Measurements from ENCODE around the gene CCDC91. TPM values are rescaled to one million over a fixed set of nuclear protein-coding genes. Genes with fewer than 3 reads are reported as not detected.

Gene CCDC91
- total and polyA plus RNA-seq, 9 of the 15 experiments (the other 6 are each of a cell fraction or from before 2014, with no cell fraction given): 10.1 to 31.1 (median 26.3) TPM

DNA sequence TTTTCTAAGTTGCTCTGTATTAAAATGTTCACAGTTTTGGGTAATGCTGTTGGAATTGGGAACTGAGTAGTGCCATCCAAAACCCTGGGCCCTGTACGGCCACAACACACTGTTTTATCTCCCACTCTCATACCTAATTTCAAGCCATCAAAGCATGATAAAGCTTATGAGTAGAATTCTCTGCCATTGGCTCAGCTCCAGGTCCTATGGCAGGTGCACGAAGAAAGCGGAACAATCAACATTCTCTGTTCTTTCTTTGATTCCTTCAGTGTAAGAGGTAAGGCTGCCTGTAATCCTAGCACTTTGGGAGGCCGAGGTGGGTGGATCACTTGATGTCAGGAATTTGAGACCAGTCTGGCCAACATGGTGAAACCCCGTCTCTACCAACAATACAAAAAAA lies 394.9 kb downstream of the CCDC91 start (continued):
- TF ChIP-seq EP300 (IDR thresholded peaks at IDR 0.05; ENCODE audit: low read length) (no peak), ZNF583 (CRISPR knock-in tag; IDR thresholded peaks at IDR 0.05) (no peak)

DNA sequence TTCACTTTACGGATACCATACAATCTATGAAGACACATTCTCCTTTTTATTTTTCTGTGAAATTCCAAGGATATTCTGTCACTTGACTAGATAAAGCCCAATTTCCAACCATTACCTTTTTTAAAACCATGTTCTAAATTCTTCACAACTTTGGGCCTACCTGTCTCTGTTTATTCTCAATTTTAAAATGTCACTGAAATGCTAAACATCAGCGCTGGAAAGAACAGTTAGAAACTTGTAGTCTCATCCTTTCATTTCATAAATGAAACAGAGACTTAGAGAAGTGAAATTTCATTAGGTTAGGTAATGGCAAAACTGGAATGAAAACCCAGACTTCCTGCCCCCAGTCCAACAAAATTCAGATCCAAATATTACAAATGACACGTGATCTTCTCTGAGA lies 396.2 kb downstream of the CCDC91 start:
- H4K20me1 ChIP-seq (replicated peaks; ENCODE audit: control insufficient read depth, insufficient read depth, low read length): no peaks in the 10 kb centered on the region
- H3K9me1 ChIP-seq (ENCODE audit: control insufficient read depth, insufficient read depth, low read length): no peaks in the 10 kb centered on the region
- H3K27me3 ChIP-seq (ENCODE audit: control insufficient read depth in 2 of 2, insufficient read depth in 2 of 2, low read length in 2 of 2): no peaks in the 10 kb centered on the region
- no peak overlapping the region for H3K4me3 ChIP-seq
- H3K79me2 ChIP-seq (ENCODE audit: control insufficient read depth, insufficient read depth, low read length): no peaks in the 10 kb centered on the region
- 17% methylated on average over 3 of the region's 3 CpGs for WGBS (ENCODE audit: insufficient coverage, low coverage, missing lambda C conversion rate)
- ChIA-PET POLR2A (no interaction called here), CTCF (ENCODE audit: low intra/inter-chr PET ratio) (no interaction called here)
- no peak overlapping the region for H3K27ac ChIP-seq (ENCODE audit: extremely low read depth, low read depth, low read length)
- in situ Hi-C loops (cut with MboI): no loop called here
- H3K9ac ChIP-seq (ENCODE audit: insufficient read depth in 1 of 2, low read depth in 2 of 2, low read length in 2 of 2): no peak overlapping the region
- FAIRE-seq (no peak), DNase-seq (ENCODE audit: extremely low read depth in 1 of 4, low spot score in 3 of 4) (no peak), ATAC-seq (no peak)
- no TSS peak for BruUV-seq (replicated peaks)
- no peaks in the 10 kb centered on the region for H3K36me3 ChIP-seq (ENCODE audit: control insufficient read depth, insufficient read depth, low read length)
- no peaks in the 10 kb centered on the region for H3K4me1 ChIP-seq (replicated peaks in 1 of 2; ENCODE audit: control insufficient read depth in 2 of 2, insufficient read depth in 2 of 2, low read length in 2 of 2)
- no peak overlapping the region for H2AFZ ChIP-seq (ENCODE audit: low read depth, low read length)
- no peaks in the 10 kb centered on the region for H3K9me3 ChIP-seq (replicated peaks; ENCODE audit: control insufficient read depth, insufficient read depth, low read depth, low read length)
- intact Hi-C loops (cut with micrococcal nuclease): no loop called here
- H3K4me2 ChIP-seq (ENCODE audit: insufficient read depth, low read length): no peak overlapping the region
- TF ChIP-seq PML (IDR thresholded peaks at IDR 0.05; ENCODE audit: low read length) (no peak), ZC3H8 (IDR thresholded peaks at IDR 0.05) (no peak), FOS (IDR thresholded peaks at IDR 0.05; ENCODE audit: extremely low read depth, insufficient read length) (no peak), KDM1A (IDR thresholded peaks at IDR 0.05) (no peak), DIDO1 (tag; IDR thresholded peaks at IDR 0.05; ENCODE audit: low read depth) (no peak), NFE2 (IDR thresholded peaks at IDR 0.05; ENCODE audit: low read depth) (no peak), NEUROD1 (IDR thresholded peaks at IDR 0.05; ENCODE audit: borderline replicate concordance, low read depth, low read length, partially characterized antibody) (no peak), ARID2 (IDR thresholded peaks at IDR 0.05) (no peak), PTRF (tag; IDR thresholded peaks at IDR 0.05) (no peak), FOXP1 (CRISPR knock-in tag; IDR thresholded peaks at IDR 0.05) (no peak)
- TF ChIP-seq, protein P1, sequence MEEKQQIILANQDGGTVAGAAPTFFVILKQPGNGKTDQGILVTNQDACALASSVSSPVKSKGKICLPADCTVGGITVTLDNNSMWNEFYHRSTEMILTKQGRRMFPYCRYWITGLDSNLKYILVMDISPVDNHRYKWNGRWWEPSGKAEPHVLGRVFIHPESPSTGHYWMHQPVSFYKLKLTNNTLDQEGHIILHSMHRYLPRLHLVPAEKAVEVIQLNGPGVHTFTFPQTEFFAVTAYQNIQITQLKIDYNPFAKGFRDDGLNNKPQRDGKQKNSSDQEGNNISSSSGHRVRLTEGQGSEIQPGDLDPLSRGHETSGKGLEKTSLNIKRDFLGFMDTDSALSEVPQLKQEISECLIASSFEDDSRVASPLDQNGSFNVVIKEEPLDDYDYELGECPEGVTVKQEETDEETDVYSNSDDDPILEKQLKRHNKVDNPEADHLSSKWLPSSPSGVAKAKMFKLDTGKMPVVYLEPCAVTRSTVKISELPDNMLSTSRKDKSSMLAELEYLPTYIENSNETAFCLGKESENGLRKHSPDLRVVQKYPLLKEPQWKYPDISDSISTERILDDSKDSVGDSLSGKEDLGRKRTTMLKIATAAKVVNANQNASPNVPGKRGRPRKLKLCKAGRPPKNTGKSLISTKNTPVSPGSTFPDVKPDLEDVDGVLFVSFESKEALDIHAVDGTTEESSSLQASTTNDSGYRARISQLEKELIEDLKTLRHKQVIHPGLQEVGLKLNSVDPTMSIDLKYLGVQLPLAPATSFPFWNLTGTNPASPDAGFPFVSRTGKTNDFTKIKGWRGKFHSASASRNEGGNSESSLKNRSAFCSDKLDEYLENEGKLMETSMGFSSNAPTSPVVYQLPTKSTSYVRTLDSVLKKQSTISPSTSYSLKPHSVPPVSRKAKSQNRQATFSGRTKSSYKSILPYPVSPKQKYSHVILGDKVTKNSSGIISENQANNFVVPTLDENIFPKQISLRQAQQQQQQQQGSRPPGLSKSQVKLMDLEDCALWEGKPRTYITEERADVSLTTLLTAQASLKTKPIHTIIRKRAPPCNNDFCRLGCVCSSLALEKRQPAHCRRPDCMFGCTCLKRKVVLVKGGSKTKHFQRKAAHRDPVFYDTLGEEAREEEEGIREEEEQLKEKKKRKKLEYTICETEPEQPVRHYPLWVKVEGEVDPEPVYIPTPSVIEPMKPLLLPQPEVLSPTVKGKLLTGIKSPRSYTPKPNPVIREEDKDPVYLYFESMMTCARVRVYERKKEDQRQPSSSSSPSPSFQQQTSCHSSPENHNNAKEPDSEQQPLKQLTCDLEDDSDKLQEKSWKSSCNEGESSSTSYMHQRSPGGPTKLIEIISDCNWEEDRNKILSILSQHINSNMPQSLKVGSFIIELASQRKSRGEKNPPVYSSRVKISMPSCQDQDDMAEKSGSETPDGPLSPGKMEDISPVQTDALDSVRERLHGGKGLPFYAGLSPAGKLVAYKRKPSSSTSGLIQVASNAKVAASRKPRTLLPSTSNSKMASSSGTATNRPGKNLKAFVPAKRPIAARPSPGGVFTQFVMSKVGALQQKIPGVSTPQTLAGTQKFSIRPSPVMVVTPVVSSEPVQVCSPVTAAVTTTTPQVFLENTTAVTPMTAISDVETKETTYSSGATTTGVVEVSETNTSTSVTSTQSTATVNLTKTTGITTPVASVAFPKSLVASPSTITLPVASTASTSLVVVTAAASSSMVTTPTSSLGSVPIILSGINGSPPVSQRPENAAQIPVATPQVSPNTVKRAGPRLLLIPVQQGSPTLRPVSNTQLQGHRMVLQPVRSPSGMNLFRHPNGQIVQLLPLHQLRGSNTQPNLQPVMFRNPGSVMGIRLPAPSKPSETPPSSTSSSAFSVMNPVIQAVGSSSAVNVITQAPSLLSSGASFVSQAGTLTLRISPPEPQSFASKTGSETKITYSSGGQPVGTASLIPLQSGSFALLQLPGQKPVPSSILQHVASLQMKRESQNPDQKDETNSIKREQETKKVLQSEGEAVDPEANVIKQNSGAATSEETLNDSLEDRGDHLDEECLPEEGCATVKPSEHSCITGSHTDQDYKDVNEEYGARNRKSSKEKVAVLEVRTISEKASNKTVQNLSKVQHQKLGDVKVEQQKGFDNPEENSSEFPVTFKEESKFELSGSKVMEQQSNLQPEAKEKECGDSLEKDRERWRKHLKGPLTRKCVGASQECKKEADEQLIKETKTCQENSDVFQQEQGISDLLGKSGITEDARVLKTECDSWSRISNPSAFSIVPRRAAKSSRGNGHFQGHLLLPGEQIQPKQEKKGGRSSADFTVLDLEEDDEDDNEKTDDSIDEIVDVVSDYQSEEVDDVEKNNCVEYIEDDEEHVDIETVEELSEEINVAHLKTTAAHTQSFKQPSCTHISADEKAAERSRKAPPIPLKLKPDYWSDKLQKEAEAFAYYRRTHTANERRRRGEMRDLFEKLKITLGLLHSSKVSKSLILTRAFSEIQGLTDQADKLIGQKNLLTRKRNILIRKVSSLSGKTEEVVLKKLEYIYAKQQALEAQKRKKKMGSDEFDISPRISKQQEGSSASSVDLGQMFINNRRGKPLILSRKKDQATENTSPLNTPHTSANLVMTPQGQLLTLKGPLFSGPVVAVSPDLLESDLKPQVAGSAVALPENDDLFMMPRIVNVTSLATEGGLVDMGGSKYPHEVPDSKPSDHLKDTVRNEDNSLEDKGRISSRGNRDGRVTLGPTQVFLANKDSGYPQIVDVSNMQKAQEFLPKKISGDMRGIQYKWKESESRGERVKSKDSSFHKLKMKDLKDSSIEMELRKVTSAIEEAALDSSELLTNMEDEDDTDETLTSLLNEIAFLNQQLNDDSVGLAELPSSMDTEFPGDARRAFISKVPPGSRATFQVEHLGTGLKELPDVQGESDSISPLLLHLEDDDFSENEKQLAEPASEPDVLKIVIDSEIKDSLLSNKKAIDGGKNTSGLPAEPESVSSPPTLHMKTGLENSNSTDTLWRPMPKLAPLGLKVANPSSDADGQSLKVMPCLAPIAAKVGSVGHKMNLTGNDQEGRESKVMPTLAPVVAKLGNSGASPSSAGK (IDR thresholded peaks at IDR 0.05): no peak
